Measurements from ENCODE around the gene WNT3.

The WNT3 gene

DNA sequence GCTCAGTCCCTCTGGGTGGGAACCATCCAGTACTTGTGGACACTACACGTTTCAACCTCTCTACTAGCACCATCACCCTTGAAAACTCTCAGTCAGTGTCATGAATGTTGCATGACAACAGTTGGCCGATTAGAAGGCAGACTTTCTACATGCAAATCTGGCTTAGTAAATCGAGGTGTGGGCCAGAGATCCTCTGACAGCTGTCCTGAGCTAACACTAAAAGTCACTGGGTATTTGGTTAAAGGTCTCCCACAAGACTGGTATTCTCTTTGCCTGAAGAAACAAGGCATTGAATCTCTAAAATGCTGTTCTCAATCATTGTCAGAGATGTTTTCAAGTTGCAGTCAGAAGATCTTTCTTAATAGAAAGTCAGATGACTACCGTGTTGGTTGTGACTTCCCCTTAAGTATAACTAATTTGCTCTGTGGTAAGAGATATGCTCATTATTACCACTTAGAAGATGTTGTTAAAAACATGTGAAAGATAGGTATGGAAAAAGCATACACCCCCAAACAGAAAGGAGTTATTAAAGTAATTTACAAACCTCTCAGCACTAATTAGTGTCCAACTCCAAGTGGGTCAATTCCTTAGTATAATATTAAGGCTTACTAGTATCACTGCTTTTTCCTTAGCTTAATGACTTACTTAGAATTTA is 62.3 kb downstream of the WNT3 start:
- no peak for DNase-seq (ENCODE audit: low spot score)
- TF ChIP-seq, protein P1, sequence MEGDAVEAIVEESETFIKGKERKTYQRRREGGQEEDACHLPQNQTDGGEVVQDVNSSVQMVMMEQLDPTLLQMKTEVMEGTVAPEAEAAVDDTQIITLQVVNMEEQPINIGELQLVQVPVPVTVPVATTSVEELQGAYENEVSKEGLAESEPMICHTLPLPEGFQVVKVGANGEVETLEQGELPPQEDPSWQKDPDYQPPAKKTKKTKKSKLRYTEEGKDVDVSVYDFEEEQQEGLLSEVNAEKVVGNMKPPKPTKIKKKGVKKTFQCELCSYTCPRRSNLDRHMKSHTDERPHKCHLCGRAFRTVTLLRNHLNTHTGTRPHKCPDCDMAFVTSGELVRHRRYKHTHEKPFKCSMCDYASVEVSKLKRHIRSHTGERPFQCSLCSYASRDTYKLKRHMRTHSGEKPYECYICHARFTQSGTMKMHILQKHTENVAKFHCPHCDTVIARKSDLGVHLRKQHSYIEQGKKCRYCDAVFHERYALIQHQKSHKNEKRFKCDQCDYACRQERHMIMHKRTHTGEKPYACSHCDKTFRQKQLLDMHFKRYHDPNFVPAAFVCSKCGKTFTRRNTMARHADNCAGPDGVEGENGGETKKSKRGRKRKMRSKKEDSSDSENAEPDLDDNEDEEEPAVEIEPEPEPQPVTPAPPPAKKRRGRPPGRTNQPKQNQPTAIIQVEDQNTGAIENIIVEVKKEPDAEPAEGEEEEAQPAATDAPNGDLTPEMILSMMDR (IDR thresholded peaks at IDR 0.05), result no peak

DNA sequence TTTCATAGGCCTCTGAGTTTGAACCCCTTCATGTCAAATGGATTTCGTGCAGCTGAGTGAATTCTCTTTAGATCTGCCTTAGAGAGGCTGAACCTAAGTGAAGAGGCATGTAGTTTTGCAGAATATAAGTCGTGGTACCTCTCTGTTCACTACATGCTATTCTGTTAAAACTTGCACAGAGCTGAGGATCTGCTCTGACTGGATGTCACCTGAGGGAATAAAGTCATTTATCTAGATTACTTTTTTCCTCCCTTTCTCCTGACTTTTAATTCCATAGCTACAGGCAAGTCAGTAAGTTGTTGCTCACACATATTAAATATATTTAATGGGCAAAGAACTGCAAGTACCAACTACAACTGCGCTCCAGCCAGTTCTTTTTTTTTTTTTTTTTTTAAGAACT is 64.7 kb downstream of the WNT3 start:
- TF ChIP-seq, protein P1 (IDR thresholded peaks at IDR 0.05), result no peak
- H3K27ac ChIP-seq, result no peak overlapping the region
- no peak for DNase-seq (ENCODE audit: low spot score)
- no peak overlapping the region for H3K4me3 ChIP-seq

More for the DNA sequence above, 62.3 kb downstream of the WNT3 start:
- Histone ChIP-seq H3K27ac (no peak overlapping the region), H3K4me3 (no peak overlapping the region)

DNA sequence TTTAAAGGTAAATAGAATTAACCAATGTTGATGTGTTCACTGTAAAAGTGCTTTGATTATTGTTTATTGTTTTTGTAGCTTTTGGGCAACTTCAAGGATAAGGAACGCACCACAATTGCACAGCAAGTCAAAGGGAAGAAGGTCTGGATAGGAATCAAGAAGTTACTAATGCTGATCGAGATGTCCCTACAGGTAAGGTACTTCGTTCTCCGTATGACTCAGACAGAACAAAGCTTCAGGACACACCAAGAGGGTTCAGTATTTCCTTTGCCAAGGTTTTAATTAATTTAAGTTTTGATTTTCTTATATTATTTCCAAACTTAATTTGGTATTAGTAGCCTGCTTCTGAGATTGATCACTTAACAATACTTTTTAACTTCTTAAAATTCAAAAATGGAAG is 67.1 kb downstream of the WNT3 start:
- Histone ChIP-seq H3K27ac (no peak overlapping the region), H3K4me3 (no peak overlapping the region)
- no peak for DNase-seq (ENCODE audit: low spot score)
- TF ChIP-seq, protein P1 (IDR thresholded peaks at IDR 0.05), result no peak

DNA sequence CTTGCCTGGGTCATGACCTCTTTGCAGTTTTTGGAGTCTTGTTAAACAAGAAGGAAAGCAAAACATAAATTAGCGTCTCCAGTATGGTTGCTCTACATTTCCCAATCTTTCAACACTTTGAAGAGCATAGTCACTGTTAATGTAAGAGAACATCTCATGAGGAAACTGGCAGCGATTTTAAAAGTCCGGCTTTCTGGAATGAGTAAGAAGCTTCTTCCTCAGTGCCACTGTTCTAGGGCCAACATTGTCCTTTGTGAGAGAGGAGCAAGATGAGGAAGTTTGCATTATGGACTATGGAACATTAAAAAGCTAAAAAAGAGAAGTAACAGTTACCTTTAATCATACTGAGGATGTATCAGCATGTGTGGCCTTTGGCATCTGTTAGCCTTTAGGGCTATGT is 73.1 kb downstream of the WNT3 start:
- TF ChIP-seq, protein P1 (IDR thresholded peaks at IDR 0.05), result no peak
- Histone ChIP-seq H3K27ac (no peak overlapping the region), H3K4me3 (no peak overlapping the region)
- DNase-seq (ENCODE audit: low spot score), result no peak

DNA sequence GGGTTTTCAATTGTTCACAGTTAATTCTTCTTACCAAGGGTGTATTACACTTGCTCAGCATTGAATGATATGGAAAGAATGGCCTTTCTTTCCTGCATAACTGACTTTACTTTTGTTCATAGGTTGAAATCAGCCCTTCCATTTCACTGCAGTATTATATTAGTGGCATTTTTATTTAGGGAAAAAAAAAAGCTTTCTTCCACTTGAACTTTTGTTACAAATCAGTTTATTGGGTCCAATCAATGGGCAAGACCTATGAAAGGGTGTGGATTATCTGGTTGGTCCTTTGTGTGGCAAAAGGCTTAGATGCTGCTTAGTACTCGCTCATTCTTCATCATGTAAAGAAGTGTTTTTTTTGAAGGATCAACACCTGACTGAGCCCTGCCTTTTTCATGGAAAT is 74.1 kb downstream of the WNT3 start:
- no peak overlapping the region for H3K4me3 ChIP-seq
- H3K27ac ChIP-seq, result no peak overlapping the region
- TF ChIP-seq, protein P1 (IDR thresholded peaks at IDR 0.05), result no peak
- no peak for DNase-seq (ENCODE audit: low spot score)

DNA sequence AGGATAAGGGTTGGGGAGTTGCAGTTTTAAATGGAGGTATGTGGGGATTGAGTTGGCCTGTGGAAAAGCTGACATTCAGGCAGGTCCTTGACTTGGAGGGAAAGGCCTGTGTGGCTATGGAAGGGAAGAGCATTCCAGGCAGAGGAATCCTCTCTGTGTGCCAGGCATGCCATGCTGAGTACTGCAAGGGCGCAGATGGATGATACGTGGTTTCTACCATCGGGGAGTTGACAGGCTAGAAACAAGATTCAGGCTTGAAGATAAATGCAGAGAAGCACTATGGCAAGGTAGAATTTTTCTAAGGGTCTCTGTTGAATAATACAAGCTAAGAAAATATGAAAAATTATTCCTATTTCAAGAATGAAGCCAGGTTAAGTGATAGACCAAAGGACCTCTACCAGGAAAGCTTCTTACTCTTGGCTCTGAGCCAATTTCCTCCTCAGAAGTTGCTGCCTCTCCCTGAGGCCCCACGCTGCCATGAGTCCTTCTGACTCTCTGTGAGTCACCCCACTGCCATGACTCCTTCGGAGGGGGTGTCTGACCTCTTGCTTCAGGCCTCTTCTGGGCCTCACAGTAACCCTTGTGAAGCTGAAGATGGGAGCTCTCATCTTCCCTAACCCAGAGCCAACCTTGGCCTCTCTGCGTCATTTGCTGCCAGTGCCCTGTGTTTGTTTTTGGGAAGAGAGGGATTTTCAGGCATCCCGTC is 75.8 kb downstream of the WNT3 start:
- no peak for DNase-seq (ENCODE audit: low spot score)
- H3K27ac ChIP-seq, result no peak overlapping the region
- TF ChIP-seq, protein P1 (IDR thresholded peaks at IDR 0.05), result no peak
- no peak overlapping the region for H3K4me3 ChIP-seq
